Keratinocyte (primary cell): ENCODE data around the gene HOXC4.

Experiments
- CTCF ChIP-seq, 3 experiments: IDR thresholded peaks in 1 of 3; conservative IDR thresholded peaks in 1 of 3; optimal IDR thresholded peaks in 1 of 3; 2 replicates in 2 of 3; 3 replicates in 1 of 3; pipeline versions ENCODE3 to v1.5.1; 2011; ENCODE audit warnings: low read length in 3 of 3, mild to moderate bottlenecking in 3 of 3, moderate library complexity in 2 of 3, control low read depth in 1 of 3, inconsistent platforms in 1 of 3; ENCODE audit not compliant: insufficient read depth in 2 of 3; ENCODE audit errors: extremely low read depth in 1 of 3
- EZH2 ChIP-seq: IDR thresholded peaks from one replicate; pipeline ENCODE4 v1.6.1; 2012; ENCODE audit warnings: inconsistent platforms, mild to moderate bottlenecking, low read length, moderate library complexity

- no peak for TF ChIP-seq CTCF (optimal IDR thresholded peaks at IDR 0.05 in 1 of 3, IDR thresholded peaks at IDR 0.05 in 1 of 3, conservative IDR thresholded peaks at IDR 0.05 in 1 of 3; ENCODE audit: extremely low read depth in 1 of 3, insufficient read depth in 2 of 3, low read length in 3 of 3)
- no peak for TF ChIP-seq EZH2
Measured at GRCh38 chr12:54031480-54031879, 22.2 kb upstream of the HOXC4 start.
